ENCODE measurements around the gene RTN4R.

DNA sequence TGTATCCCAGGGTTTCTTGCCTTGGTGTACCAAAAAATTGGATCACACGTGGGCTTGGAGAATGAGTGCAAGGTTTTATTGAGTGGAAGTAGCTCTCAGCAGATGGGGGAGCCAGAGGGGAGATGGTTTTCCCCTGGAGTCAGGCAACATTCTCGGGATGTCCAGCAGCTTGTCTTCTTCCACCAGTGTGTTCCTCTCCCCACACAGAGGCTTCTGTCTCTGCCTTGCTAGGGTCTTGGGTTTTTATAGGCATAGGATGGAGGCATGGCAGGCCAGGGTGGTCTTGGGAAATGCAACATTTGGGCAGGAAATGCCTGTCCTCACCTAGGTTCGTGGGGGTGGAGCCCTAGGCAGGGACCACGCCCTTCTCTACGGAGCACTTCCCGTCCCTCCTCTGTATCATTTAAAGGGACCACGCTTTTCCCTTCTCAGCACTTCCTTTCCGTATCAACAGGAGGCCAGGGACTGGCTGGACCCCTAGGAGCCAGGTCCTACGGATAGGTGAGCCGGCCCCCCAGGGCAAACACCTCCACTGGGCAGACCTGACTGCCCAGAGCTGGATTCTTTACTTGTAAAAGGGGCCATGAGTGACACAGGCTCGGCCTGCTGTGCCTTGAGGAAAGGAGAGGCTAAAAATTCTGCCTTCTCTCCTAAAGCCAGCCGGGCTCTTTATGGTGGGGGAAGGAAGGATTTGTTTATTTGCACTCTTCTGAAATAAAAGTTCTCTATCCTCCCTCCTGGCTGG is 62.0 kb downstream of the RTN4R start:
- TF ChIP-seq CTCF (IDR thresholded peaks at IDR 0.05) (peak in 3 of 5 experiments; percentile 7 to 60 (median 59)), POLR2A (IDR thresholded peaks at IDR 0.05) (peak; percentile 47), POLR2AphosphoS5 (IDR thresholded peaks at IDR 0.05) (peak; percentile 48 to 67 (median 51))
